ENCODE results near the gene FBXL20.

DNA sequence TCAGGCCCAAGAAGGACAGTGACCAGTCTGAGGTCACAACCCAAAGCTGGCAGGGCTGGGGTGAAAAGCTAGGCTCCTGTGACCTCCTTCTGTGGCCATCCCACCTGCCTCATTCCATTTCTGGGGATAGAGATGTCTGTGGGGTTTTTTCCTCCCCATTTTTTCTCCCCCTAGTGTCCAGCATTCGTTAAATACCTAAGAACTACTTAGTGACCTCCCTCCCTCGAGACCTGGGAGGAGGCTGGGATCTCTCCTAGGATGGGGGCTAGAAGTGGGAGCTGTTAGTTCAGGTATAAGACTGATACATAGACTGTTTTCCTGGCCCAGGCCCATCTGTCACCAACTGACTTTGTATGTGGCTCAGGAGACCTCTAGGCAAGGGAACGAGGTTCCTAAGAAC, 155.2 kb downstream of the FBXL20 start:
- TF ChIP-seq SNAI2 (CRISPR knock-in tag; IDR thresholded peaks at IDR 0.05), result no peak
- TF ChIP-seq, protein P1, sequence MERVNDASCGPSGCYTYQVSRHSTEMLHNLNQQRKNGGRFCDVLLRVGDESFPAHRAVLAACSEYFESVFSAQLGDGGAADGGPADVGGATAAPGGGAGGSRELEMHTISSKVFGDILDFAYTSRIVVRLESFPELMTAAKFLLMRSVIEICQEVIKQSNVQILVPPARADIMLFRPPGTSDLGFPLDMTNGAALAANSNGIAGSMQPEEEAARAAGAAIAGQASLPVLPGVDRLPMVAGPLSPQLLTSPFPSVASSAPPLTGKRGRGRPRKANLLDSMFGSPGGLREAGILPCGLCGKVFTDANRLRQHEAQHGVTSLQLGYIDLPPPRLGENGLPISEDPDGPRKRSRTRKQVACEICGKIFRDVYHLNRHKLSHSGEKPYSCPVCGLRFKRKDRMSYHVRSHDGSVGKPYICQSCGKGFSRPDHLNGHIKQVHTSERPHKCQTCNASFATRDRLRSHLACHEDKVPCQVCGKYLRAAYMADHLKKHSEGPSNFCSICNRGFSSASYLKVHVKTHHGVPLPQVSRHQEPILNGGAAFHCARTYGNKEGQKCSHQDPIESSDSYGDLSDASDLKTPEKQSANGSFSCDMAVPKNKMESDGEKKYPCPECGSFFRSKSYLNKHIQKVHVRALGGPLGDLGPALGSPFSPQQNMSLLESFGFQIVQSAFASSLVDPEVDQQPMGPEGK (CRISPR knock-in tag; IDR thresholded peaks at IDR 0.05; ENCODE audit: borderline replicate concordance), result no peak
- no peak for TF ChIP-seq TCF4 (CRISPR knock-in tag; IDR thresholded peaks at IDR 0.05; ENCODE audit: borderline replicate concordance)
- TF ChIP-seq, protein P2, sequence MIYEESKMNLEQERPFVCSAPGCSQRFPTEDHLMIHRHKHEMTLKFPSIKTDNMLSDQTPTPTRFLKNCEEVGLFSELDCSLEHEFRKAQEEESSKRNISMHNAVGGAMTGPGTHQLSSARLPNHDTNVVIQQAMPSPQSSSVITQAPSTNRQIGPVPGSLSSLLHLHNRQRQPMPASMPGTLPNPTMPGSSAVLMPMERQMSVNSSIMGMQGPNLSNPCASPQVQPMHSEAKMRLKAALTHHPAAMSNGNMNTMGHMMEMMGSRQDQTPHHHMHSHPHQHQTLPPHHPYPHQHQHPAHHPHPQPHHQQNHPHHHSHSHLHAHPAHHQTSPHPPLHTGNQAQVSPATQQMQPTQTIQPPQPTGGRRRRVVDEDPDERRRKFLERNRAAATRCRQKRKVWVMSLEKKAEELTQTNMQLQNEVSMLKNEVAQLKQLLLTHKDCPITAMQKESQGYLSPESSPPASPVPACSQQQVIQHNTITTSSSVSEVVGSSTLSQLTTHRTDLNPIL (CRISPR knock-in tag; IDR thresholded peaks at IDR 0.05; ENCODE audit: low read depth), result no peak
- no peak for TF ChIP-seq RARB (CRISPR knock-in tag; IDR thresholded peaks at IDR 0.05)
- TF ChIP-seq, protein P3, sequence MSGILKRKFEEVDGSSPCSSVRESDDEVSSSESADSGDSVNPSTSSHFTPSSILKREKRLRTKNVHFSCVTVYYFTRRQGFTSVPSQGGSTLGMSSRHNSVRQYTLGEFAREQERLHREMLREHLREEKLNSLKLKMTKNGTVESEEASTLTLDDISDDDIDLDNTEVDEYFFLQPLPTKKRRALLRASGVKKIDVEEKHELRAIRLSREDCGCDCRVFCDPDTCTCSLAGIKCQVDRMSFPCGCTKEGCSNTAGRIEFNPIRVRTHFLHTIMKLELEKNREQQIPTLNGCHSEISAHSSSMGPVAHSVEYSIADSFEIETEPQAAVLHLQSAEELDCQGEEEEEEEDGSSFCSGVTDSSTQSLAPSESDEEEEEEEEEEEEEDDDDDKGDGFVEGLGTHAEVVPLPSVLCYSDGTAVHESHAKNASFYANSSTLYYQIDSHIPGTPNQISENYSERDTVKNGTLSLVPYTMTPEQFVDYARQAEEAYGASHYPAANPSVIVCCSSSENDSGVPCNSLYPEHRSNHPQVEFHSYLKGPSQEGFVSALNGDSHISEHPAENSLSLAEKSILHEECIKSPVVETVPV (CRISPR knock-in tag; IDR thresholded peaks at IDR 0.05), result no peak
- TF ChIP-seq, protein P4, sequence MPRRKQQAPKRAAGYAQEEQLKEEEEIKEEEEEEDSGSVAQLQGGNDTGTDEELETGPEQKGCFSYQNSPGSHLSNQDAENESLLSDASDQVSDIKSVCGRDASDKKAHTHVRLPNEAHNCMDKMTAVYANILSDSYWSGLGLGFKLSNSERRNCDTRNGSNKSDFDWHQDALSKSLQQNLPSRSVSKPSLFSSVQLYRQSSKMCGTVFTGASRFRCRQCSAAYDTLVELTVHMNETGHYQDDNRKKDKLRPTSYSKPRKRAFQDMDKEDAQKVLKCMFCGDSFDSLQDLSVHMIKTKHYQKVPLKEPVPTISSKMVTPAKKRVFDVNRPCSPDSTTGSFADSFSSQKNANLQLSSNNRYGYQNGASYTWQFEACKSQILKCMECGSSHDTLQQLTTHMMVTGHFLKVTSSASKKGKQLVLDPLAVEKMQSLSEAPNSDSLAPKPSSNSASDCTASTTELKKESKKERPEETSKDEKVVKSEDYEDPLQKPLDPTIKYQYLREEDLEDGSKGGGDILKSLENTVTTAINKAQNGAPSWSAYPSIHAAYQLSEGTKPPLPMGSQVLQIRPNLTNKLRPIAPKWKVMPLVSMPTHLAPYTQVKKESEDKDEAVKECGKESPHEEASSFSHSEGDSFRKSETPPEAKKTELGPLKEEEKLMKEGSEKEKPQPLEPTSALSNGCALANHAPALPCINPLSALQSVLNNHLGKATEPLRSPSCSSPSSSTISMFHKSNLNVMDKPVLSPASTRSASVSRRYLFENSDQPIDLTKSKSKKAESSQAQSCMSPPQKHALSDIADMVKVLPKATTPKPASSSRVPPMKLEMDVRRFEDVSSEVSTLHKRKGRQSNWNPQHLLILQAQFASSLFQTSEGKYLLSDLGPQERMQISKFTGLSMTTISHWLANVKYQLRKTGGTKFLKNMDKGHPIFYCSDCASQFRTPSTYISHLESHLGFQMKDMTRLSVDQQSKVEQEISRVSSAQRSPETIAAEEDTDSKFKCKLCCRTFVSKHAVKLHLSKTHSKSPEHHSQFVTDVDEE (CRISPR knock-in tag; IDR thresholded peaks at IDR 0.05), result no peak
- no peak for TF ChIP-seq ZNF70 (CRISPR knock-in tag; IDR thresholded peaks at IDR 0.05)
